Neural cell (in vitro differentiated cells): Measurements from ENCODE around the gene CYCS. TPM values are rescaled to one million over a fixed set of nuclear protein-coding genes. Genes with fewer than 3 reads are reported as not detected.

Experiments
- H2AFZ ChIP-seq: fragments of 200-600, 300-800 bp; sonication (generic), shearing (Covaris generic); 2 replicates; pipeline ENCODE4 v1.6.0; 2014; ENCODE audit warnings: low read depth, mild to moderate bottlenecking, antibody characterized with exemption, low read length, moderate library complexity
- H3F3A ChIP-seq: fragments of 200-600 bp; shearing (Covaris generic); 2 replicates; pipeline ENCODE4 v1.6.1; 2016; ENCODE audit warnings: mild to moderate bottlenecking, moderate library complexity, mixed read lengths, antibody characterized with exemption, low read length; ENCODE audit not compliant: insufficient read depth, poor library complexity, severe bottlenecking
- H3K27ac ChIP-seq: fragments of 200-600, 300-800 bp; sonication (generic), shearing (Covaris generic); 2 replicates; pipeline ENCODE4 v1.5.1; 2014; ENCODE audit warnings: mild to moderate bottlenecking, low read length, moderate library complexity
- H3K27me3 ChIP-seq: fragments of 300-800, 200-600 bp; sonication (generic), shearing (Covaris generic); 2 replicates; pipeline ENCODE4 v1.6.0; 2014; ENCODE audit warnings: mild to moderate bottlenecking, low read depth, low read length, moderate library complexity; ENCODE audit not compliant: insufficient read depth
- H3K36me3 ChIP-seq: fragments of 300-800, 200-600 bp; sonication (generic), shearing (Covaris generic); 2 replicates; pipeline ENCODE4 v1.5.1; 2014; ENCODE audit warnings: mild to moderate bottlenecking, antibody characterized with exemption, low read length, moderate library complexity; ENCODE audit not compliant: insufficient read depth
- H3K4me2 ChIP-seq: fragments of 300-800, 200-600 bp; sonication (generic), shearing (Covaris generic); 2 replicates; pipeline ENCODE4 v1.6.0; 2014; ENCODE audit warnings: mild to moderate bottlenecking, low read length
- H3K4me3 ChIP-seq: fragments of 300-800, 200-600 bp; sonication (generic), shearing (Covaris generic); 2 replicates; pipeline ENCODE4 v1.5.1; 2014; ENCODE audit warnings: mild to moderate bottlenecking, low read length, moderate library complexity
- H3K79me2 ChIP-seq: fragments of 200-600 bp; shearing (Covaris generic); replicated peaks from 2 replicates; pipeline ENCODE4 v1.6.0; 2014; ENCODE audit warnings: mild to moderate bottlenecking, low read length, moderate library complexity; ENCODE audit not compliant: insufficient read depth
- H3K9ac ChIP-seq: fragments of 300-800, 200-600 bp; sonication (generic), shearing (Covaris generic); 2 replicates; pipeline ENCODE4 v1.6.1; 2016; ENCODE audit warnings: mild to moderate bottlenecking, low read length, mixed read lengths
- H3K9me2 ChIP-seq: fragments of 200-600 bp; shearing (Covaris generic); 2 replicates; pipeline ENCODE4 v1.6.1; 2016; ENCODE audit warnings: mild to moderate bottlenecking, low read length, mixed read lengths; ENCODE audit not compliant: insufficient read depth
- H3K9me3 ChIP-seq: fragments of 200-600, 300-800 bp; sonication (generic), shearing (Covaris generic); 2 replicates; pipeline ENCODE4 v1.6.1; 2016; ENCODE audit warnings: mild to moderate bottlenecking, mixed run types, low read length, moderate library complexity, mixed read lengths
- H4K20me1 ChIP-seq: fragments of 200-600 bp; shearing (Covaris generic); 2 replicates; pipeline ENCODE4 v1.6.1; 2016; ENCODE audit warnings: mild to moderate bottlenecking, mixed run types; ENCODE audit not compliant: insufficient read depth
- CTCF ChIP-seq: fragments of 450-650 bp; IDR thresholded peaks from 2 replicates; pipeline ENCODE4 v1.5.1; 2014; ENCODE audit warnings: antibody characterized with exemption, mild to moderate bottlenecking, moderate library complexity; ENCODE audit not compliant: poor library complexity, severe bottlenecking
- EP300 ChIP-seq: fragments of 450-650 bp; conservative IDR thresholded peaks from 2 replicates; pipeline ENCODE4 v1.6.1; 2014; ENCODE audit warnings: antibody characterized with exemption, mild to moderate bottlenecking, moderate library complexity; ENCODE audit not compliant: poor library complexity, severe bottlenecking
- EZH2 ChIP-seq: fragments of 200-600, 300-800 bp; shearing (Covaris generic), sonication (generic); IDR thresholded peaks from 2 replicates; pipeline ENCODE4 v1.6.1; 2014; ENCODE audit warnings: antibody characterized with exemption, low read length, borderline replicate concordance, mild to moderate bottlenecking; ENCODE audit not compliant: insufficient read depth, poor library complexity, severe bottlenecking
- MXI1 ChIP-seq: fragments of 450-650 bp; conservative IDR thresholded peaks from 2 replicates; pipeline ENCODE4 v1.6.1; 2014; ENCODE audit warnings: antibody characterized with exemption, mild to moderate bottlenecking; ENCODE audit not compliant: poor library complexity, severe bottlenecking
- POLR2AphosphoS5 ChIP-seq: IDR thresholded peaks from 2 replicates; pipeline ENCODE4 v1.6.1; 2012
- RAD21 ChIP-seq: fragments of 450-650 bp; conservative IDR thresholded peaks from 2 replicates; pipeline ENCODE4 v1.6.1; 2014; ENCODE audit warnings: antibody characterized with exemption, mild to moderate bottlenecking, moderate library complexity
- REST ChIP-seq: IDR thresholded peaks from 2 replicates; pipeline ENCODE4 v1.6.1; 2012; ENCODE audit warnings: borderline replicate concordance
- SMC3 ChIP-seq: fragments of 450-650 bp; conservative IDR thresholded peaks from 2 replicates; pipeline ENCODE4 v1.6.1; 2014; ENCODE audit warnings: antibody characterized with exemption, mild to moderate bottlenecking, moderate library complexity; ENCODE audit not compliant: poor library complexity
- TAF1 ChIP-seq: IDR thresholded peaks from 2 replicates; pipeline ENCODE4 v1.6.1; 2012; ENCODE audit warnings: low read depth
- polyA plus RNA-seq: library from polyadenylated mRNA; depleted of rRNA; stranded (reverse); fragments of >200 nt; gene quantifications from 2 replicates; pipeline ENCODE4 v1.2.3, GENCODE V29; 2014

The CYCS gene
- polyA plus RNA-seq, 1 donor from 2014 or later, result 198 TPM

GRCh38 chr7:25169683-25170082 is 44.6 kb upstream of the CYCS start:
- H3K79me2 ChIP-seq, result no peaks in the 10 kb centered on the region
- no peaks in the 10 kb centered on the region for H3F3A ChIP-seq
- no peak for TF ChIP-seq TAF1
- TF ChIP-seq MXI1, result no peak
- TF ChIP-seq EZH2, result no peak
- no peak for TF ChIP-seq POLR2AphosphoS5
- TF ChIP-seq EP300, result no peak
- no peak for TF ChIP-seq CTCF
- TF ChIP-seq RAD21, result no peak
- TF ChIP-seq SMC3, result no peak
- no peak for TF ChIP-seq REST
- no peak overlapping the region for H3K27ac ChIP-seq
- H3K27me3 ChIP-seq, result no peaks in the 10 kb centered on the region
- no peak overlapping the region for H3K9ac ChIP-seq
- H3K36me3 ChIP-seq, result no peaks in the 10 kb centered on the region
- no peaks in the 10 kb centered on the region for H4K20me1 ChIP-seq
- no peaks in the 10 kb centered on the region for H3K9me2 ChIP-seq
- no peak overlapping the region for H2AFZ ChIP-seq
- no peaks in the 10 kb centered on the region for H3K9me3 ChIP-seq
- H3K4me2 ChIP-seq, result no peak overlapping the region
- no peak overlapping the region for H3K4me3 ChIP-seq

GRCh38 chr7:25168145-25168544 is 43.1 kb upstream of the CYCS start:
- Histone ChIP-seq H3F3A (no peaks in the 10 kb centered on the region), H3K27ac (no peak overlapping the region), H3K36me3 (no peaks in the 10 kb centered on the region)

More at GRCh38 chr7:25168145-25168544, 43.1 kb upstream of the CYCS start:
- no peaks in the 10 kb centered on the region for H3K9me3 ChIP-seq
- H3K79me2 ChIP-seq, result no peaks in the 10 kb centered on the region
- H3K4me2 ChIP-seq, result no peak overlapping the region
- TF ChIP-seq RAD21 (no peak), MXI1 (no peak), TAF1 (no peak), REST (no peak), POLR2AphosphoS5 (no peak), EP300 (no peak), SMC3 (no peak), CTCF (no peak), EZH2 (no peak)
- no peak overlapping the region for H3K9ac ChIP-seq
- no peaks in the 10 kb centered on the region for H4K20me1 ChIP-seq
- H2AFZ ChIP-seq, result no peak overlapping the region
- no peak overlapping the region for H3K4me3 ChIP-seq
- no peaks in the 10 kb centered on the region for H3K27me3 ChIP-seq
- no peaks in the 10 kb centered on the region for H3K9me2 ChIP-seq
